GM23338 (cell line): ENCODE data around the gene RDH12.

Experiments used
- CREB1 ChIP-seq: fragments of 250-450 bp; sonication (Bioruptor Pico); IDR thresholded peaks from 2 replicates; pipeline ENCODE4 v1.5.0; 2020; ENCODE audit warnings: low read depth, mild to moderate bottlenecking, moderate library complexity
- CTCF ChIP-seq, 2 experiments: fragments of 200-600 bp in 1 of 2; sonication (generic) in 1 of 2; conservative IDR thresholded peaks; 2 replicates each; pipeline versions ENCODE4 v1.5.1 to v1.6.1; 2016 to 2017; ENCODE audit warnings: antibody characterized with exemption in 2 of 2, low read depth in 2 of 2, mild to moderate bottlenecking in 2 of 2, moderate library complexity in 1 of 2
- EZH2 ChIP-seq: fragments of 200-600 bp; sonication (generic); IDR thresholded peaks from one replicate; pipeline ENCODE4 v1.8.0; 2017; ENCODE audit warnings: antibody characterized with exemption, mild to moderate bottlenecking, low read depth; ENCODE audit not compliant: unreplicated experiment
- EZH2phosphoT487 ChIP-seq: fragments of 200-600 bp; sonication (generic); IDR thresholded peaks from one replicate; pipeline ENCODE4 v1.8.1; 2018; ENCODE audit warnings: antibody characterized with exemption; ENCODE audit not compliant: unreplicated experiment
- NANOG ChIP-seq: IDR thresholded peaks from 2 replicates; pipeline ENCODE4 v1.6.1; 2016; ENCODE audit warnings: antibody characterized with exemption, borderline replicate concordance
- POLR2AphosphoS5 ChIP-seq: IDR thresholded peaks from 2 replicates; pipeline ENCODE4 v1.6.1; 2016; ENCODE audit warnings: antibody characterized with exemption, low read depth
- REST ChIP-seq: IDR thresholded peaks from one replicate; pipeline ENCODE4 v1.6.1; 2018; ENCODE audit warnings: antibody characterized with exemption; ENCODE audit not compliant: unreplicated experiment
- ZNF331 ChIP-seq: fragments of 250-450 bp; sonication (Bioruptor Pico); IDR thresholded peaks from 2 replicates; pipeline ENCODE4 v1.5.0; 2020; ENCODE audit warnings: low read depth, mild to moderate bottlenecking, moderate library complexity

GRCh38 chr14:67748312-67748711 lies 46.6 kb downstream of the RDH12 start:
- TF ChIP-seq CTCF (conservative IDR thresholded peaks at IDR 0.05; ENCODE audit: low read depth in 2 of 2) = no peak
- no peak for TF ChIP-seq NANOG
- no peak for TF ChIP-seq EZH2phosphoT487
- no peak for TF ChIP-seq POLR2AphosphoS5
- TF ChIP-seq CREB1 (CRISPR knock-in tag) = no peak
- TF ChIP-seq REST = no peak
- TF ChIP-seq EZH2 = no peak
- TF ChIP-seq ZNF331 = no peak
